HG03442 (cell line): ENCODE data around the gene ANAPC10.
"Not testable (repeated sequence)": the region's sequence is repeated elsewhere in the genome, so short reads cannot be mapped to it uniquely, and the experiment has no call there.

Source experiments
- ATAC-seq: cut with Tn5 transposase; IDR thresholded peaks from one replicate; pipeline ENCODE4 v1.9.1; 2021; ENCODE audit warnings: mild to moderate bottlenecking, moderate library complexity; ENCODE audit not compliant: unreplicated experiment

ANAPC10 gene

GRCh38 chr4:145097821-145098674 lies at the start of gene ANAPC10, which contains the start of gene ABCE1:
Gene ANAPC10, minus strand, starts transcription at chr4:145098196. Its CDS starts 2,097 bp downstream, at chr4:145096099.
Gene ABCE1, plus strand, starts transcription at chr4:145098311. Its CDS starts 6,102 bp downstream, at chr4:145104413.
- ATAC-seq: peak; percentile 74

GRCh38 chr4:145136219-145136618 lies 38.2 kb upstream of the ANAPC10 start:
- ATAC-seq: not testable (repeated sequence)

GRCh38 chr4:145132511-145133098 lies 34.6 kb upstream of the ANAPC10 start:
- peak; percentile 78 for ATAC-seq

- no peak for ATAC-seq
These were observed 33.9 kb upstream of the ANAPC10 start for GRCh38 chr4:145131848-145132247.

GRCh38 chr4:145130788-145131399 lies 32.9 kb upstream of the ANAPC10 start:
- ATAC-seq: no peak

- ATAC-seq: no peak
These were observed 32.1 kb upstream of the ANAPC10 start for GRCh38 chr4:145130130-145130529.

GRCh38 chr4:145125396-145125795 lies 27.4 kb upstream of the ANAPC10 start:
- ATAC-seq: no peak

GRCh38 chr4:145108128-145108527 lies 10.1 kb upstream of the ANAPC10 start:
- ATAC-seq: no peak

GRCh38 chr4:145107126-145107525 lies 9.1 kb upstream of the ANAPC10 start:
- ATAC-seq: no peak

GRCh38 chr4:145103496-145103895 lies 5.5 kb upstream of the ANAPC10 start:
- no peak for ATAC-seq

- ATAC-seq: no peak
These were observed 4.6 kb upstream of the ANAPC10 start for GRCh38 chr4:145102619-145103018.

- no peak for ATAC-seq
These were observed 3.1 kb upstream of the ANAPC10 start for GRCh38 chr4:145101091-145101490.

GRCh38 chr4:145099653-145100052 lies 1.7 kb upstream of the ANAPC10 start:
- ATAC-seq: no peak

- ATAC-seq: peak; percentile 19
These were observed 660 bp upstream of the ANAPC10 start for GRCh38 chr4:145098675-145099037.

GRCh38 chr4:145097331-145097820 lies 620 bp downstream of the ANAPC10 start:
- peak; percentile 1 for ATAC-seq

- no peak for ATAC-seq
These were observed 4.4 kb downstream of the ANAPC10 start for GRCh38 chr4:145093638-145094037.

GRCh38 chr4:145090380-145090779 lies 7.6 kb downstream of the ANAPC10 start:
- ATAC-seq: no peak

GRCh38 chr4:145083891-145084605 lies 13.9 kb downstream of the ANAPC10 start:
- ATAC-seq: no peak

GRCh38 chr4:145081756-145082155 lies 16.2 kb downstream of the ANAPC10 start:
- no peak for ATAC-seq

- ATAC-seq: no peak
These were observed 21.5 kb downstream of the ANAPC10 start for GRCh38 chr4:145076469-145076855.
